SK-N-SH (cell line): ENCODE data around the gene MRFAP1L1.
A peak's percentile ranks its signal among the peaks of the same experiment; 100 is the strongest.

Experiments used
- EZH2phosphoT487 ChIP-seq: fragments of 200-600 bp; sonication (generic); IDR thresholded peaks from 2 replicates; pipeline ENCODE4 v1.6.1; 2017; ENCODE audit warnings: low read depth, mixed run types, mild to moderate bottlenecking, antibody characterized with exemption, moderate library complexity, borderline replicate concordance
- MEF2A ChIP-seq: IDR thresholded peaks from 2 replicates; pipeline ENCODE4 v1.4.0; 2012; ENCODE audit warnings: low read depth, borderline replicate concordance
- POLR2AphosphoS5 ChIP-seq: IDR thresholded peaks from 2 replicates; pipeline ENCODE4 v1.6.1; 2012; ENCODE audit warnings: low read depth, low read length
- REST ChIP-seq: IDR thresholded peaks from 2 replicates; pipeline ENCODE4 v1.6.1; 2012; ENCODE audit warnings: mild to moderate bottlenecking, low read depth, low read length, moderate library complexity
- SIN3A ChIP-seq: IDR thresholded peaks from 2 replicates; pipeline ENCODE4 v1.6.1; 2012; ENCODE audit warnings: low read depth, mild to moderate bottlenecking, low read length, moderate library complexity, borderline replicate concordance
- TF ChIP-seq, protein P1 (sequence below): fragments of 200-600 bp; sonication (generic); IDR thresholded peaks from 2 replicates; pipeline ENCODE4 v1.6.1; 2017; ENCODE audit warnings: antibody characterized with exemption, mild to moderate bottlenecking, moderate library complexity
- TF ChIP-seq, protein P2 (sequence below): fragments of 150-350 bp; IDR thresholded peaks from 2 replicates; pipeline ENCODE4 v1.6.1; 2017; ENCODE audit warnings: antibody characterized with exemption, low read length, low read depth, borderline replicate concordance

- TF ChIP-seq REST = peak; percentile 14; the same call in 1 of the 2 replicates
- TF ChIP-seq, protein P1, sequence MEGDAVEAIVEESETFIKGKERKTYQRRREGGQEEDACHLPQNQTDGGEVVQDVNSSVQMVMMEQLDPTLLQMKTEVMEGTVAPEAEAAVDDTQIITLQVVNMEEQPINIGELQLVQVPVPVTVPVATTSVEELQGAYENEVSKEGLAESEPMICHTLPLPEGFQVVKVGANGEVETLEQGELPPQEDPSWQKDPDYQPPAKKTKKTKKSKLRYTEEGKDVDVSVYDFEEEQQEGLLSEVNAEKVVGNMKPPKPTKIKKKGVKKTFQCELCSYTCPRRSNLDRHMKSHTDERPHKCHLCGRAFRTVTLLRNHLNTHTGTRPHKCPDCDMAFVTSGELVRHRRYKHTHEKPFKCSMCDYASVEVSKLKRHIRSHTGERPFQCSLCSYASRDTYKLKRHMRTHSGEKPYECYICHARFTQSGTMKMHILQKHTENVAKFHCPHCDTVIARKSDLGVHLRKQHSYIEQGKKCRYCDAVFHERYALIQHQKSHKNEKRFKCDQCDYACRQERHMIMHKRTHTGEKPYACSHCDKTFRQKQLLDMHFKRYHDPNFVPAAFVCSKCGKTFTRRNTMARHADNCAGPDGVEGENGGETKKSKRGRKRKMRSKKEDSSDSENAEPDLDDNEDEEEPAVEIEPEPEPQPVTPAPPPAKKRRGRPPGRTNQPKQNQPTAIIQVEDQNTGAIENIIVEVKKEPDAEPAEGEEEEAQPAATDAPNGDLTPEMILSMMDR = no peak
- peak; percentile 90 for TF ChIP-seq POLR2AphosphoS5
- TF ChIP-seq EZH2phosphoT487 = no peak
- no peak for TF ChIP-seq SIN3A
- TF ChIP-seq, protein P2, sequence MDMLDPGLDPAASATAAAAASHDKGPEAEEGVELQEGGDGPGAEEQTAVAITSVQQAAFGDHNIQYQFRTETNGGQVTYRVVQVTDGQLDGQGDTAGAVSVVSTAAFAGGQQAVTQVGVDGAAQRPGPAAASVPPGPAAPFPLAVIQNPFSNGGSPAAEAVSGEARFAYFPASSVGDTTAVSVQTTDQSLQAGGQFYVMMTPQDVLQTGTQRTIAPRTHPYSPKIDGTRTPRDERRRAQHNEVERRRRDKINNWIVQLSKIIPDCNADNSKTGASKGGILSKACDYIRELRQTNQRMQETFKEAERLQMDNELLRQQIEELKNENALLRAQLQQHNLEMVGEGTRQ = no peak
- TF ChIP-seq MEF2A = no peak
Measured at GRCh38 chr4:6673660-6674499, 35.8 kb downstream of the MRFAP1L1 start.
